ENCODE results near the gene ADGRE3.
"Not testable (repeated sequence)": the region's sequence is repeated elsewhere in the genome, so short reads cannot be mapped to it uniquely, and the experiment has no call there.

Gene ADGRE3

GRCh38 chr19:14661372-14661924, 13.2 kb downstream of the ADGRE3 start:
- no peak for DNase-seq

DNA sequence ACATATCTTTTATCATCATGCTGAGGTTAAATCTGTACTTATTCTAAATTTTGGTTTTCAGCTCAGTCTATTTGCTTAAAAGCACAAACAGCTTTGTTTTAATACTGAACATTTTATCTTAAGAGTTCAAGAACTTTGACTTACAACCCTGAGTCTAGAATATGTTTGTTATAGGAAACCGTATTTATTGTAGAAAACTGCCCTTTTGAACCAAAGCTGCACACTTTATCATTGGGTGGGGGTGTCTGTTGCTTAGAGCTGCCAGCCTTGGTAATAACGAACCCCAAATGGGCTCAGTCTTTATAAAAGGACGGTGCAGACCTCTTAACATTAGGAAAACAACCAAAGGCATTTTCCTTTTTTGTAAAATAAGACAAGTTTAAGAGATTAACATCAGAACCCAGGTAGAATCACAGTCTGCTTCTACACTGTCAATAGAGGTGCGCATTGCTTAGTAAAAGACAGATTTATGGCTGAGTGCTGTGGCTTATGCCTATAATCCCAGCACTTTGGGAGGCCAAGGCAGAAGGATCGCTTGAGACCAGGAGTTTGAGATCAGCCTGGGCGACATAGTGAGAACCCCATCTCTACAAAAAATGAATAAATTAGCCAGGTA, 14.7 kb downstream of the ADGRE3 start:
- no peak for DNase-seq

- no peak for DNase-seq
Measured at GRCh38 chr19:14655726-14656125, 18.9 kb downstream of the ADGRE3 start.

GRCh38 chr19:14654786-14655560, 19.7 kb downstream of the ADGRE3 start:
- DNase-seq: no peak

DNA sequence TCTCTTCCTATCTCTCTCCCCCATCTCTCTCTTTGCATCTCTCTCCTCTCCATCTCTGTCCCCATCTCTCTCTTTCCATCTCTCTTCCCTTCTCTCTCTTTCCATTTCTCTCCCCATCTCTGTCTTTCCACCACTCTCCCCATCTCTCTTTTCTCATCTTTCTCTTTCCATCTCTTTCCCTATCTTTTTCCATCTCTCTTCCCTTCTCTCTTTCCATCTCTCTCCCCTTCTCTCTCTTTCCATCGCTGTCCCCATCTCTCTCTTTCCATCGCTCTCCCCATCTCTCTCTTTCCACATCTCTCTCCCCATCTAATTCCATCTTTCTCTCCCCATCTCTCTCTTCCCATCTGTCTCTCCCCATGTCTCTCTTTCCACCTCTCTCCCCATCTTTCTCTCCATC, 24.5 kb downstream of the ADGRE3 start:
- DNase-seq: no peak

- no peak for DNase-seq
Measured at GRCh38 chr19:14649020-14649419, 25.6 kb downstream of the ADGRE3 start.

DNA sequence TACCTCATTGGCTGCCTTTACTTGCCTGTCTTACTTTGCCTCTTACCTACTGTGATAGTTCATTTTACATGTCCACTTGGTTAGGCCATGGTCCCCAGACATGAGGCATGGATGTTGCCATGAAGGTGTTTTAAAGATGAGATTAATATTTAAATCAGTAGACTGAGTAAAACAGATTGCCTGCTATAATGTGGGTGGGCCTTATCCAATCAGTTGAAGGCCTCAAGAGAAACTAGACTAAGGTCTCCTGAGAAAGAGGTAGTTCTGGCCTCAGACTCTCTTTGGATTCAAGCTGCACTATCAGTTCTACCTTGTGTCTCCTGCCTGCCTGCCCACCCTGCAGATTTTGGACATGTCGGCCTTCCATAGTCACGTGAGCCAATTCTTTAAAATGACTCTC, 26.1 kb downstream of the ADGRE3 start:
- no peak for DNase-seq

DNA sequence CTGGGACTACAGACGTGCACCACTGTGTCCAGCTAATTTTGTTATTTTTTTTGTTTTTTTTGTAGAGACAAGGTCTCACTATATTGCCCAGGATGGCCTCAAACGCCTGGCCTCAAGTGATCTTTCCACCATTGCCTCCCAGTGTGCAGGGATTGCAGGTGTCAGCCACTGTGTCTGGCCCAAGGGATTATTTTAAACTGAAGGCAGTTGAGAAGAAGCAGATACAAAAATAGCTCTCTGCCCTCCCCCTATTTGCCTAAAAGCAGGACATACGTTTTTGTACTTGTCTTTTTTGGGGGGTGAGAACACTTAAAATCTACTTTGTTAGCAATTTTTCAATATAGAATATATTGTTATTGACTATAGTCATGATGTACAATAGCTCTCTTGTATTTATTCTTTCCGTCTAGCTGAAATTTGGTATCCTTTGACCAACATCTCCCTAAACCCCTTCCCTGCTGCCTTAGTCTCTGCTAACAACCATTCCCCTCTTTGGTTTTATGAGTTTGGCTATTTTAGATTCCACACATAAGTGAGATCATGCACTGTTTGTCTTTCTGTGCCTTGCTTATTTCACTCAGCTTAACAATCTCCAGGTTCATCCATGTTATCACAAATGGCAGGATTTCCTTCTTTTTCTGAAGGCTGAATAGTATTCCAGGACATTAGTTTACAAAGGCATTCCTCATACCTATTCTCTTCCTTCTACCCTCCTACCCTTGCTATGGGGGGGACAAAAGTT, 34.9 kb downstream of the ADGRE3 start:
- DNase-seq: no peak

DNA sequence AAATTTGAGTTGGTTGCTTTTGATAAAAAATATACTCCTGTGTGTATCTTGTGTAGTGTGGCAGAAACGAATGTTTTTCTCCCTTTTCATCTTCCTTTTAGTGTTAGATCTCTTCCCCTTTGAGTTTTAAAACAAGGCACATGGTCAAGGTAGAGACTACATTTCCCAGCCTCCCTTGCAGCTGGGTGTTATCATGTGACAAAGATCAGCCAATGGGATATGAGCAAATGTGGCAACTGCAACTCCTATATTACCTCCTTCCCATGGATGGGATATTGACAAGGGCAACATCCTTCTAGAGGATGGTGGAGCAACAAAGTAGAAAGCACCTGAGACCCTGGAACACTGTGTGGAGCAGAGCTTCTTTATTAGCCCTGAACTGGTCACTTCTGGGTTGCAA, 42.4 kb downstream of the ADGRE3 start:
- DNase-seq: no peak

- no peak for DNase-seq
Measured at GRCh38 chr19:14629557-14629956, 45.1 kb downstream of the ADGRE3 start.

DNA sequence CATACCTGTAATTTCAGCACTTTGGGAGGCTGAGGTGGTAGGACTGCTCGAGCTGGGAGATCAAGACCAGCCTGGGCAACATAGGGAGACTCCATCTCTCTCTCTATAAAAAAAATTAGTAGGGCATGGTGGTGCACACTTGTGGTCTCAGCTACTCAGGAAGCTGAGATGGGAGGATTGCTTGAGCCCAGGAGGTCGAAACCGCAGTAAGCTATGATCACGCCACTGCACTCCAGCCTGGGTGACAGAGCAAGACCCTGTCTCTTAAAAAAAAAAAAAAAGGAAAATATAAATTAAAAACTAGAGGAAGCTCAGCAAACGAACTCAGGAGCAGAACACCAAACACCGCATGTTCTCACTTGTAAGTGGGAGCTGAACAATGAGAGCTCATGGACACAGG, 50.2 kb downstream of the ADGRE3 start:
- DNase-seq: not testable (repeated sequence)

GRCh38 chr19:14619404-14619803, 55.2 kb downstream of the ADGRE3 start:
- no peak for DNase-seq

- no peak for DNase-seq
Measured at GRCh38 chr19:14616407-14616806, 58.2 kb downstream of the ADGRE3 start.

DNA sequence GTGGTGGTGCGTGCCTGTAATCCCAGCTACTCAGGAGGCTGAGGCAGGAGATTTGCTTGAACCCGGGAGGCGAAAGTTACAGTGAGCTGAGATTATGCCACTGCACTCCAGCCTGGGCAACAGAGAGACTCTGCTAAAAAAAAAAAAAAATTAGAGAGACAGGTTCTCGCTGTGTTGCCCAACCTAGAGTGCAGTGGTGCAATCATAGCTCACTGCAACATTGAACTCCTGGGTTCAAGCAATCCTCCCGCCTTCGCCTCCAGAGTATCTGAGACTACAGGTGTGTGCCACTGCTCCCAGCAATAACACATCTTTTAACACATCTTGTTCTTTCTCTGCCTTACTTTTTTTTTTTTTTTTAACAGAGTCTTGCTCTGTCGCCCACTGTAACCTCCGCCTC, 59.0 kb downstream of the ADGRE3 start:
- no peak for DNase-seq

DNA sequence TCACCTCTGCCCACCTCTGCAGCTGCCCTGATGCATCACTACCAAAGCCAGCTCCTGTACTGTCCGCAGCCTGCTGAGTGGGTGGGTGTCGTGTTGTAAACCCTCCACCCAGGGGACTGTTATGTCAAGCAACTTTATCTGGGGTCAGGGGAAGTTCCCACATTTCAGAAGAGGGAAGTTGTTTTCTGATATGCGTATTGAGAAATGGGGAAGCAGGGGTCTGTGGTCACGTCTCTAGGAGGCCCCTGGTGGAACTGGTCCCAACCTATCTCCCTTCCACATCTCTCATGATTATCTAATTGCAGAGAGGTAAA, 60.6 kb downstream of the ADGRE3 start:
- no peak for DNase-seq

DNA sequence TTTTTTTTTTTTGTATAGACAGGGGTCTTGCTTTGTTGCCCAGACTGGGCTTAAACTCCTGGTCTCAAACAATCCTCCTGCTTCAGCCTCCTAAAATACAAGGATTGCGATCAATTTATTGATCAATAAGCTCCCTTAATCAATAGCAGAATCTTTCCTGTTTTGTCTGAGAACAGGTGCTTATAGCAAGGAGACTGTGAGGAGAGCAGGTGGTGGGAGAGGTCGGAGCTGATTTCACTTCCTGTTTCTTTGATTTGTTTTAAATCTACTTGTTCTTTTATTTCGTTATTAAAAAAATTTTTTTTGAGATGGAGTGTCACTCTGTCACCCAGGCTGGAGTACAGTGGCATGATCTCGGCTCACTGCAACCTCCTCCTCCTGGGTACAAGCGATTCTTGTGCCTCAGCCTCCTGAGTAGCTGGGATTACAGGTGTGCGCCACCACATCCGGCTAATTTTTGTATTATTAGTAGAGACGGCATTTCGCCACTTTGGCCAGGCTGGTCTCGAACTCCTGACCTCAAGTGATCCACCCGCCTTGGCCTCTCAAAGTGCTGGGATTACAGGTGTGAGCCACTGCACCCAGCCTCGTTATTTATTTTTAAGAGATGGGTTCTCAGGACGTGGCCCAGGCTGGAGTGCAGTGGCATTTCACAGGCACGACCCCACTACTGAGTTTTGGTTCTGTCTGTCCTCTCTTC, 61.1 kb downstream of the ADGRE3 start:
- DNase-seq: not testable (repeated sequence)

GRCh38 chr19:14612657-14613056, 62.0 kb downstream of the ADGRE3 start:
- no peak for DNase-seq

GRCh38 chr19:14612242-14612641, 62.4 kb downstream of the ADGRE3 start:
- not testable (repeated sequence) for DNase-seq

GRCh38 chr19:14611051-14611450, 63.6 kb downstream of the ADGRE3 start:
- DNase-seq: no peak

DNA sequence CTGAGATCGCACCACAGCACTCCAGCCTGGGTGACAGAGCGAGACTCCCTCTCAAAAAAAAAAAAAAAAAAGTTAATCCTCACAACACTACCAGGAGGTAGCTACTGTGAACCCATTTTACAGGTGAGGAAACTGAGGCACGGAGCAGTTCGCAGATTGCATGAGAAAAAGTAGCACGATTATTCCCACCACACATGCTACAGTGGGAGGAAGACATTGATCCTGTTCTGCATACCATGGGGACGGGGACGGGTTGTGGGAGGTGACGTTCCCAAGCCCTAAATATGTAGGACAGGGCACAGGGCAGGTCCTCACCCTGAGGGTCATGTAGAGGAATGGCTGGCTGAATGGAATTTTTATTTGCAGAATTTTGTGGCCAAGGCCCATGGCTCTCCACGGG, 68.0 kb downstream of the ADGRE3 start:
- no peak for DNase-seq

GRCh38 chr19:14603990-14604387, 70.7 kb downstream of the ADGRE3 start:
- DNase-seq: no peak

DNA sequence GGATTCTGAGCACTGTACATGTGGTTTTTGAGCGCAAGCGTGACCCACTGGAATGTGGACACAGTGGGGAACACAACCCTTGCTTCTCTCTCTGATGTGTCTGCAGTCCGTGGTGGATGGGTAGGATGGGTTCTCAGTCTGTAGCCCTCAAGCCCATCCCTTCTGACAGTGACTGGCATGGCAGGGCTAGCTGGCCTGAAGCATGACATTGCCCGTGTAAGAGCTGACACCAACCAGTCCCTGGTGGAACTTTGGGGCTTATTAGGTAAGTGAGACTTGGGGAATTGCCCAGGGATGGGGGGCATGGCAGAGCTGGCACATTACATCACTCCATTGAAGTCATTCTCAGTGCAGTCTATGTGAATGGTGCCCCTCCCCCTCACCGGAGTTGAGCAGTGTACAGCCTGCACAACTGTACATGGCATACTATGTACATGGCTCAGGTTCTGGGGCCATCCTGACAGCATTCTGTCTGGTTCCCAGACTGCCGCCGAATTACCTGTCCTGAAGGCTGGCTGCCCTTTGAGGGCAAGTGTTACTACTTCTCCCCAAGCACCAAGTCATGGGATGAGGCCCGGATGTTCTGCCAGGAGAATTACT, 75.0 kb downstream of the ADGRE3 start:
- DNase-seq: no peak

DNA sequence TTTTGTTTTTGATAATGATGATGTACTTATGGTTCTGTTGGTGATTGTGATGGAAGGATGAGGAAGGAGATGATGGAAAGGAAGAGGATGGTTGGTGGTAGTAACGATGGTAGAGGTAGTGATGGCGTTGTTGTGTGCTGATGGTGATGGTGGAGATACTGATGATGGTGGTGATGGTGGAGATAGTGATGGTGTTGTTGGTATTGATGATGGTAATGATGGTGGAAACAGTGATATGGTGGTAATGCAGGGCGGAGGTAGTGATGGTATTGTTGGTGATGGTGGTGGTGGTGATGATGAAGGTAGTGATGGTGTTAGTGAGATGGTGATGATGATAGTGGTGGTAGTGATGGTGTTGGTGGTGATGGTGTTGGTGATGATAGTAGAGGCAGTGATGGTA, 79.1 kb downstream of the ADGRE3 start:
- DNase-seq: no peak
